H1 (cell line): Measurements from ENCODE around the gene LIPC. TPM values are rescaled to one million over a fixed set of nuclear protein-coding genes. Genes with fewer than 3 reads are reported as not detected.

Experiments used
- EGR1 ChIP-seq: IDR thresholded peaks from 2 replicates; pipeline ENCODE4 v1.6.1; 2011; ENCODE audit warnings: low read depth, low read length, borderline replicate concordance
- JUND ChIP-seq: IDR thresholded peaks from 2 replicates; pipeline ENCODE4 v1.6.1; 2011; ENCODE audit warnings: mild to moderate bottlenecking, improper control_type of control experiment, low read length
- KDM1A ChIP-seq: fragments of 200-600, 300-600 bp; sonication (generic); IDR thresholded peaks from 2 replicates; pipeline ENCODE4 v1.7.1; 2016; ENCODE audit warnings: mild to moderate bottlenecking, low read length, borderline replicate concordance
- RBBP5 ChIP-seq: IDR thresholded peaks from 2 replicates; pipeline ENCODE4 v1.7.1; 2012; ENCODE audit warnings: low read depth, mild to moderate bottlenecking, inconsistent platforms, low read length, moderate library complexity, borderline replicate concordance
- SP2 ChIP-seq: IDR thresholded peaks from 2 replicates; pipeline ENCODE4 v1.6.1; 2012; ENCODE audit warnings: mild to moderate bottlenecking, low read length, inconsistent platforms
- polyA plus RNA-seq, 7 experiments: library from polyadenylated mRNA; depleted of rRNA in 3 of 7; stranded (reverse) in 5 of 7; unstranded in 2 of 7; fragments of >200 nt in 5 of 7; fragments of 200-250 nt in 2 of 7; gene quantifications; 1 replicate in 5 of 7; 2 replicates in 1 of 7; 4 replicates in 1 of 7; pipeline versions ENCODE4 v1.2.1 to v1.2.3, GENCODE V29; 2011 to 2013; ENCODE audit warnings: missing spikeins in 2 of 7, mixed read lengths in 2 of 7
- total RNA-seq: library from RNA; stranded (reverse); fragmentation: NEBNext Ultra II Directional; extraction: Animal tissue kit (Norgen Biotek cat#: 25700); gene quantifications from 2 replicates; pipeline ENCODE4 v1.2.1, GENCODE V29; 2021

LIPC gene
- total and polyA plus RNA-seq, 2 of the 8 experiments (the other 6 are each of a cell fraction or from before 2014, with no cell fraction given), result not detected

DNA sequence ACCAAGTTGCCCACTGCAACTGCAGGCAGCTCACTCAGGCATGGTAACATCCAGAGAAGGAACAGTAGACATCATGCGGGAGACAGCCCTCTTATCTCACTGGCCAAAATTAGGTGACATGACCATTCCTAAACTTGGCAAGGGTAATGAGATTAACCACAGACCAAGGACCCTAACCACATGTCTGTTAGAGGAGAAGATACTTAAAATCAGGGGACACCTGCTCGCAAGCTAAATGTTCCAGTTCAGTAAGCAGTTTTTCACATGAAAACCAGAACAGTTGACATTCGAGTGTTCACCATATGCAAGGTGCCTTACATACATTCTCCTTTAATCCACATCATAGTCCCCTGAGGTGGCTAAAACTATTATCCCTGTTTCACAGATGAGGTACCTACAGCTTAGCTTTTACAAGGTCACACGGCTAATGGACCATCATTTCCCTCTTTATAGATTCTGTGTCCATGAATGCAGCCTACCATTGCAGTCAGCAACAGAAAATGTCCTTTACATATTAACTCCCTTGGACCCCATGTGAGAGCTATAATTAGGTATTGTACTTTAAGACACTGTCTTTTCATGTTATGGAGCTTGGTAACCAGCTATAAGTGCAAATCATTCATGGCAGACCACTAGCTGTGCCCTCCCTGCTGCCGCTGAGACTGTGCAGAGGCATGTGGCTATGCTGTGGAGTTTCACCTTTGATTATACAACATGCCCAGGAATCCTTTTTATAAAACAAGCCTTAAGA lies 154.1 kb downstream of the LIPC start (continued):
- no peak for TF ChIP-seq RBBP5
- TF ChIP-seq EGR1, result no peak
- no peak for TF ChIP-seq KDM1A
- no peak for TF ChIP-seq SP2
- no peak for TF ChIP-seq JUND
